Ascending aorta (tissue), 2 donors: ENCODE results near the gene TMEM35B. TPM values are rescaled to one million over a fixed set of nuclear protein-coding genes. Genes with fewer than 3 reads are reported as not detected.
"Not testable (repeated sequence)": the region's sequence is repeated elsewhere in the genome, so short reads cannot be mapped to it uniquely, and the experiment has no call there.

Experiments used
- DNase-seq, 2 donors: peaks; one replicate each; pipeline ENCODE4 v3.0.0-alpha.2; 2019; ENCODE audit warnings: low spot score in 2 of 2
- H3K27ac ChIP-seq, 2 donors: fragments of 200-600 bp; sonication (generic); one replicate each; pipeline ENCODE4 v1.5.1; 2016 to 2017; ENCODE audit warnings: mild to moderate bottlenecking in 1 of 2
- H3K27me3 ChIP-seq: fragments of 200-600 bp; sonication (generic); one replicate; pipeline ENCODE4 v1.5.1; 2017
- H3K36me3 ChIP-seq, 2 donors: fragments of 200-600 bp; sonication (generic); one replicate each; pipeline ENCODE4 v1.5.1; 2016
- H3K4me1 ChIP-seq, 2 donors: fragments of 200-600 bp; sonication (generic); one replicate each; pipeline ENCODE4 v1.5.1; 2016 to 2017; ENCODE audit warnings: mild to moderate bottlenecking in 1 of 2
- H3K4me3 ChIP-seq, 2 donors: fragments of 200-600 bp; sonication (generic); one replicate each; pipeline ENCODE4 v1.5.1; 2016 to 2017; ENCODE audit warnings: mild to moderate bottlenecking in 1 of 2
- H3K9me3 ChIP-seq, 2 donors: fragments of 200-600 bp; sonication (generic); one replicate each; pipeline ENCODE4 v1.5.1; 2016
- CTCF ChIP-seq, 3 experiments: fragments of 200-600 bp in 2 of 3; fragments of 450-650 bp in 1 of 3; sonication (generic) in 2 of 3; IDR thresholded peaks; one replicate each; pipeline ENCODE4 v1.5.1; 2016 to 2019; ENCODE audit warnings: antibody characterized with exemption in 3 of 3, mild to moderate bottlenecking in 1 of 3, moderate library complexity in 1 of 3
- intact Hi-C: fragments of 100-400 bp; cut with DNase I; formaldehyde crosslinking; loops from one replicate; pipeline ENCODE4 v1.15.1; 2023
- total RNA-seq: library from RNA; depleted of rRNA; stranded (reverse); fragments of >200 nt; gene quantifications from one replicate; pipeline ENCODE4 v1.1.0, GENCODE V29; 2016

TMEM35B gene
- total RNA-seq, 1 donor from 2014 or later = 16.1 TPM

DNA sequence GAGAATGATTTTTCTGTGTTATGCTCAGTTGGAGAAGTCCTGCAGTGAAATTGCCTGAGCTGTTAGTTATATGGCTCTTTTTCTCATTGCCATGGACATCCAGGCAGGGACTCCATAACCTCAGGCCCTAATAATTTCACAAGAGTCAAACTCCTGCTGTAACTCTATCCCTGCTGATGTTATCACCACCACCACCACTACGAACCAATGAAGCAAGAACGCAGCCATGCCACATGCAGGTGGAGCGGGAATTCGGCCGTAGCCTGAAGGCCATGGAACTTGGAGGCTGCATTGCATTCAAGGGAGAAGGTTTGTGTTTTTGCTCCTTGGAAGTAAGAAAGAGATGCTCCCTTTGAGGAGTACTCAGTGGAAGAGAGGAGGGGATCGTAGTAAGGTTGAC is 38.9 kb downstream of the TMEM35B start:
- intact Hi-C loops = no loop called here
- no peak overlapping the region for H3K27ac ChIP-seq
- no peak for TF ChIP-seq CTCF (IDR thresholded peaks at IDR 0.05)
- no peak overlapping the region for H3K4me3 ChIP-seq
- no peaks in the 10 kb centered on the region for H3K9me3 ChIP-seq
- no peaks in the 10 kb centered on the region for H3K36me3 ChIP-seq
- H3K27me3 ChIP-seq = no peaks in the 10 kb centered on the region
- DNase-seq = no peak
- no peaks in the 10 kb centered on the region for H3K4me1 ChIP-seq

DNA sequence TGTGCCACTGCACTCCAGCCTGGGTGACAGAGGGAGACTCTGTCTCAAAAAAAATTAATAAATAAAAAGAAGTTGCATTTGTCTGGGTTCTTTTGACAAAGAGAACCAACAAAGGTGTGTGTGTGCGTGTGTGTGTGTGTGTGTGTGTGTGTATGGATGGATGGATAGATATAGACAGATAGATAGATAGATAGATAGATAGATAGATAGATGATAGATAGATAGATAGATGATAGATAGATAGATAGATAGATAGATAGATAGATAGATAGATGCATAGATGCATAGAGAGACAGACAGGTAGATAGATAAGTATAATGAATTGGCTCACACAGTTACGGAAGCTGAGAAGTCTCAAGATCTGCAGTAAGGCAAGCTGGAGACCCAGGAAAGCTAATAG is 43.3 kb downstream of the TMEM35B start:
- DNase-seq, H3K4me1 ChIP-seq, H3K27me3 ChIP-seq, H3K27ac ChIP-seq, H3K4me3 ChIP-seq, H3K9me3 ChIP-seq, intact Hi-C loops, H3K36me3 ChIP-seq: not testable (repeated sequence)

Other genes starting within 250 kb of the TMEM35B start
- gene GJB5, start 230.3 kb downstream of the TMEM35B start, total RNA-seq = not detected
- not detected for gene GJB4, start 225.6 kb downstream of the TMEM35B start, total RNA-seq
- not detected for gene GJB3, start 204.1 kb downstream of the TMEM35B start, total RNA-seq
- gene GJA4, start 192.3 kb downstream of the TMEM35B start, total RNA-seq = 190 TPM
- 23.2 TPM for gene SMIM12, start 125.6 kb downstream of the TMEM35B start, total RNA-seq
- not detected for gene DLGAP3, start 55.7 kb downstream of the TMEM35B start, total RNA-seq
- gene ZMYM6, start 46.6 kb upstream of the TMEM35B start, total RNA-seq = 2.6 TPM
- gene ZMYM1, start 94.0 kb upstream of the TMEM35B start, total RNA-seq = 4.6 TPM
- gene SFPQ, start 207.8 kb upstream of the TMEM35B start, total RNA-seq = 231 TPM